Measurements from ENCODE around the gene EIF4E1B. TPM values are rescaled to one million over a fixed set of nuclear protein-coding genes. Genes with fewer than 3 reads are reported as not detected.

The EIF4E1B gene
- polyA plus RNA-seq, 1 donor from 2014 or later = 0.82 TPM

GRCh38 chr5:176632745-176633144, 2.3 kb downstream of the EIF4E1B start:
- Histone ChIP-seq H3F3A (ENCODE audit: insufficient read depth, low read length, poor library complexity, severe bottlenecking) (no peaks in the 10 kb centered on the region), H3K27ac (ENCODE audit: low read length) (no peak overlapping the region), H3K9ac (ENCODE audit: low read length) (no peak overlapping the region), H3K4me3 (ENCODE audit: low read length) (peak overlapping the region; percentile 33), H3K27me3 (ENCODE audit: insufficient read depth, low read depth, low read length) (peaks cover 47% of the 10 kb centered on the region), H3K4me2 (ENCODE audit: low read length) (no peak overlapping the region), H2AFZ (ENCODE audit: low read depth, low read length) (no peak overlapping the region), H4K20me1 (ENCODE audit: insufficient read depth) (no peaks in the 10 kb centered on the region), H3K9me2 (ENCODE audit: insufficient read depth, low read length) (no peaks in the 10 kb centered on the region), H3K9me3 (ENCODE audit: low read length) (no peaks in the 10 kb centered on the region), H3K79me2 (replicated peaks; ENCODE audit: insufficient read depth, low read length) (no peaks in the 10 kb centered on the region), H3K36me3 (ENCODE audit: insufficient read depth, low read length) (no peaks in the 10 kb centered on the region)
- TF ChIP-seq, protein P1, sequence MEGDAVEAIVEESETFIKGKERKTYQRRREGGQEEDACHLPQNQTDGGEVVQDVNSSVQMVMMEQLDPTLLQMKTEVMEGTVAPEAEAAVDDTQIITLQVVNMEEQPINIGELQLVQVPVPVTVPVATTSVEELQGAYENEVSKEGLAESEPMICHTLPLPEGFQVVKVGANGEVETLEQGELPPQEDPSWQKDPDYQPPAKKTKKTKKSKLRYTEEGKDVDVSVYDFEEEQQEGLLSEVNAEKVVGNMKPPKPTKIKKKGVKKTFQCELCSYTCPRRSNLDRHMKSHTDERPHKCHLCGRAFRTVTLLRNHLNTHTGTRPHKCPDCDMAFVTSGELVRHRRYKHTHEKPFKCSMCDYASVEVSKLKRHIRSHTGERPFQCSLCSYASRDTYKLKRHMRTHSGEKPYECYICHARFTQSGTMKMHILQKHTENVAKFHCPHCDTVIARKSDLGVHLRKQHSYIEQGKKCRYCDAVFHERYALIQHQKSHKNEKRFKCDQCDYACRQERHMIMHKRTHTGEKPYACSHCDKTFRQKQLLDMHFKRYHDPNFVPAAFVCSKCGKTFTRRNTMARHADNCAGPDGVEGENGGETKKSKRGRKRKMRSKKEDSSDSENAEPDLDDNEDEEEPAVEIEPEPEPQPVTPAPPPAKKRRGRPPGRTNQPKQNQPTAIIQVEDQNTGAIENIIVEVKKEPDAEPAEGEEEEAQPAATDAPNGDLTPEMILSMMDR (IDR thresholded peaks at IDR 0.05; ENCODE audit: poor library complexity, severe bottlenecking) = no peak
- no peak for TF ChIP-seq RAD21 (conservative IDR thresholded peaks at IDR 0.05)
- no peak for TF ChIP-seq EP300 (conservative IDR thresholded peaks at IDR 0.05; ENCODE audit: poor library complexity, severe bottlenecking)
- no peak for TF ChIP-seq POLR2AphosphoS5 (IDR thresholded peaks at IDR 0.05)
- TF ChIP-seq TAF1 (IDR thresholded peaks at IDR 0.05; ENCODE audit: low read depth) = no peak
- no peak for TF ChIP-seq SMC3 (conservative IDR thresholded peaks at IDR 0.05; ENCODE audit: poor library complexity)
- no peak for TF ChIP-seq REST (IDR thresholded peaks at IDR 0.05; ENCODE audit: borderline replicate concordance)
- no peak for TF ChIP-seq MXI1 (conservative IDR thresholded peaks at IDR 0.05; ENCODE audit: poor library complexity, severe bottlenecking)
- TF ChIP-seq EZH2 (IDR thresholded peaks at IDR 0.05; ENCODE audit: borderline replicate concordance, insufficient read depth, low read length, poor library complexity, severe bottlenecking) = no peak

GRCh38 chr5:176633598-176633997, 3.1 kb downstream of the EIF4E1B start:
- peaks cover 39% of the 10 kb centered on the region for H3K27me3 ChIP-seq (ENCODE audit: insufficient read depth, low read depth, low read length)
- no peak overlapping the region for H2AFZ ChIP-seq (ENCODE audit: low read depth, low read length)
- no peak for TF ChIP-seq POLR2AphosphoS5 (IDR thresholded peaks at IDR 0.05)
- no peak for TF ChIP-seq TAF1 (IDR thresholded peaks at IDR 0.05; ENCODE audit: low read depth)
- no peak for TF ChIP-seq REST (IDR thresholded peaks at IDR 0.05; ENCODE audit: borderline replicate concordance)
- no peak for TF ChIP-seq EZH2 (IDR thresholded peaks at IDR 0.05; ENCODE audit: borderline replicate concordance, insufficient read depth, low read length, poor library complexity, severe bottlenecking)
- no peak for TF ChIP-seq RAD21 (conservative IDR thresholded peaks at IDR 0.05)
- no peak for TF ChIP-seq SMC3 (conservative IDR thresholded peaks at IDR 0.05; ENCODE audit: poor library complexity)
- TF ChIP-seq, protein P1 (IDR thresholded peaks at IDR 0.05; ENCODE audit: poor library complexity, severe bottlenecking) = no peak
- no peak for TF ChIP-seq MXI1 (conservative IDR thresholded peaks at IDR 0.05; ENCODE audit: poor library complexity, severe bottlenecking)
- no peak for TF ChIP-seq EP300 (conservative IDR thresholded peaks at IDR 0.05; ENCODE audit: poor library complexity, severe bottlenecking)
- H3K27ac ChIP-seq (ENCODE audit: low read length) = no peak overlapping the region
- H3K9me2 ChIP-seq (ENCODE audit: insufficient read depth, low read length) = no peaks in the 10 kb centered on the region
- no peaks in the 10 kb centered on the region for H3K36me3 ChIP-seq (ENCODE audit: insufficient read depth, low read length)
- no peak overlapping the region for H3K4me3 ChIP-seq (ENCODE audit: low read length)
- H3K9me3 ChIP-seq (ENCODE audit: low read length) = no peaks in the 10 kb centered on the region
- H3F3A ChIP-seq (ENCODE audit: insufficient read depth, low read length, poor library complexity, severe bottlenecking) = no peaks in the 10 kb centered on the region
- no peaks in the 10 kb centered on the region for H3K79me2 ChIP-seq (replicated peaks; ENCODE audit: insufficient read depth, low read length)
- H3K4me2 ChIP-seq (ENCODE audit: low read length) = no peak overlapping the region
- no peak overlapping the region for H3K9ac ChIP-seq (ENCODE audit: low read length)
- no peaks in the 10 kb centered on the region for H4K20me1 ChIP-seq (ENCODE audit: insufficient read depth)

Data from neural cell (in vitro differentiated cells).